Mammary microvascular endothelial cell (primary cell): ENCODE data around the gene C2orf80. TPM values are rescaled to one million over a fixed set of nuclear protein-coding genes. Genes with fewer than 3 reads are reported as not detected.

Experiments
- total RNA-seq: library from RNA; depleted of rRNA; stranded (reverse); fragments of >200 nt; gene quantifications from 2 replicates; pipeline ENCODE4 v1.2.3, GENCODE V29; 2015

The C2orf80 gene
- total RNA-seq = not detected in 2 replicates

GRCh38 chr2:208189810-208190503 is at the start of gene C2orf80:
Gene C2orf80, minus strand, starts transcription at chr2:208190030. Its CDS starts 3,044 bp downstream, at chr2:208186986.

DNA sequence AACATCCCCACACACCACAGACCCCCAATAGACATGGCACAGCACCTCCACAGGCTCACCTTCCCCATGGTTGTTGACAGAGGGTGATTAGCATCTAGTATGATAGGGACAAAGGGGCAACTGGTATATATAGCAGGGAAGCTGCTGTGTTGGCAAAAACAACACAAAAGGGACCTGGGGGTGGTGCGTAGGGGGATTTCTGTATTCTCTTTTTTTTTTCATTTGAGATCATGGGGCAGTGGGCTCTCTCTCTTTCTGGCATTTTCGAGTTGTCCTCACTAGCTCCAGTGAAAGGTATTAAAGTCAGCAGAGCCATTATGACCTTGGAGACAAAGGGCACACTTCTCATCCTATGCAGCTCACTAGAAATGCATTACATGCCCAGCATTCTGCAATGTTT is 26.3 kb downstream of the C2orf80 start, which contains the start of gene CRYGA:
Gene CRYGA, minus strand, starts transcription at position 101 of the 400 bp plus-strand sequence. Its CDS starts 33 bp downstream, at position 68.

DNA sequence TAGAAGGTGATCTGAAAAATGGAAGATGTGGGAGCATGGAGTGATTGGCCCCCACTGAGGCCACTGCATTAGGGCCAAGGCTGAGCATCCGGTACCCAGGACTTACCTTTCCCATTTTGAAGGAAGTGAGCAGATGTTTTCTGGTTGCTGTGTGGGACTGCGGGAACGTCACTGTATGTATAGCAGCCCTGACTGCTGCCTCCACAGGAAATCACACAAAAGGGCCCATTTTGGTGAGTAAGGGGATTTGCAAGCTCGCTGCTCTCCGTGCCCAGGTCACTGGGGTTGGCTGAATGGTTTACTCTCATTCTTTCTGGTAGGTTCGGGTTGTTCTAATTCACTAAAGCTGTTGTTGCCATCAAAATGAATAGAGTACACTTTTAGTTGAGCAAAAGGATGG is 43.8 kb downstream of the C2orf80 start, which contains the start of gene CRYGB:
Gene CRYGB, minus strand, starts transcription at position 153 of the 400 bp plus-strand sequence. Its CDS starts 38 bp downstream, at position 115.

DNA sequence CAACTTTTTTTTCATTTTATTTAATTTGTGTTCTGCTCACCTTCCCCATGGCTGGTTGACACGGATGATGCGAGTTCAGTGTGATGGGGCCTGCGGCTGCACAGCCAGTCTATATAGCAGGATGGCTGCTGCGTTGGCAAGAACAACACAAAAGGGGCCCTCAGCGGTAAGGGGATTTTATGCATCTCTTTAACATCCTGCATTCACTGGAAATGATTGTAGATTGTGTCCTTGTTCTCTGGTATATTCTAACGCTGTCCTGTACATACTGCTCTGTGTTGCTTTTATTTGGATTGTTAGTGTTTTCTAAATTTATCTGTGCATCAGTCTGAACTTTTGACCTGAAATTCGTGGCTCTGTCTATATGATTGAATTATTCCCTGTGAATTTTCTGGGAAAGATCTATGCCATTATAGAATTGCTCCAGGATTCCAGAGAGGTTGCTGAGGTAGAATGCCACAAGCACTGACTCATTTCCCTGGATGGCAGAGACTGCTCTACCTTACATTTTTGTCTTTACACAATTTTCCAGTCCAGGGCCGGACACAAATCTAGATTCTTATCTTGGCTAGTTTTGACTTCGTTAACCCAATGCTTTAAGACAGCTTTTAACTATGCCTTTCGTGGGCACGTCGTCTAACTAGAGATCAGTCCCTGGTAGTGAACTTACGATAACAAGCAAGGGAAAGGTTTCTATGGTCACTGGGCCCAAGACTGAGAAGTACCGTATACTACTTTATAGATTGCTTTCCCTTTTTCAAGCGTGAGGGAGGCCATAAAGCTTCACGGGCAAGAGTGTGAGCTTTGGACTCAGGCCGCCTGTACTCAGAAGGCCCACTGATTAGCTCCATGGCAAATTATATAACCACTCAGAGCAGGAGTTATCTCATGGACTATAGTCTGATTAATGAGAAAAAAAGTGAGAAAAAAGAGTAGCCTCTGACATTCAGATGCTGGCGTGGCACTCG is 59.8 kb downstream of the C2orf80 start, which contains the start of gene CRYGC:
Gene CRYGC, minus strand, starts transcription at position 85 of the 968 bp plus-strand sequence. Its CDS starts 36 bp downstream, at position 49.

DNA sequence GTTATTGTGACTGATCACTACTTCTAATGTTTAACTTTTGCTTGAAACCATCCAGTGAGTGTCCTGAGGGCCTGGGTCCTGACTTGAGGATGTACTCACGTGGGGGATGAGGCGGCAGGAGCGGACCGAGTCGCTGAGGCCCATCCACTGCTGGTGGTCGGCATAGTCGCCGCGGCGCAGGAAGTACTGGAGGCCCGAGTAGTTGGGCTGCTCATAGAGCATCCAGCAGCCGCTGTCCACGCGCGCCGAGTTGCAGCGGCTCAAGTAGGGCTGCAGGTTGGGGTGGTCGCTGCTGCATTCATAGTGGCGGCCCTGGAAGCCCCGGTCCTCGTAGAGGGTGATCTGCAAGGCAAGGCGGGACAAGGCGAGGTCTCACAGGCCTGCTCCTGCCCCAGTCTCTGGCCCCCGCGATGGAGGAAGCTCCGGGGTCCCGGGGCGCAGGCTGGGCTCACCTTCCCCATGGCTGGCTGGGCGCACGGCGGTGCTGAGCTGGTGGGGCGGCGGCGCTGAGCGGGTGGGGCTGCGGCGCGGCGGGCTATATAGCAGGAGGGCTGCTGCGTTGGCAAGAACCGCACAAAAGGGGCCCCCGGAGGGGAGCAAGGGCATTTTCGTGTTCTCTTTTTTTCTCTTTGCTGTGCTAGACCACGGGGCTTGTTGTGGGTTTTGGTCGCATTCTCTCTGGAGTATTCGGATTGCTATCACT is 65.7 kb downstream of the C2orf80 start, which contains the start of gene CRYGD:
Gene CRYGD, minus strand, starts transcription at position 512 of the 703 bp plus-strand sequence. Its CDS starts 51 bp downstream, at position 461.

Other genes with a start within 250 kb of the C2orf80 start
- gene PLEKHM3, start 164.5 kb downstream of the C2orf80 start, total RNA-seq = 3.3 and 4.2 TPM in 2 replicates
- not detected in 2 replicates for gene CRYGD, start 65.5 kb downstream of the C2orf80 start, total RNA-seq
- not detected in 2 replicates for gene CRYGC, start 60.2 kb downstream of the C2orf80 start, total RNA-seq
- not detected in 2 replicates for gene CRYGB, start 43.9 kb downstream of the C2orf80 start, total RNA-seq
- gene CRYGA, start 26.4 kb downstream of the C2orf80 start, total RNA-seq = not detected in 2 replicates
- gene IDH1, start 65.0 kb upstream of the C2orf80 start, total RNA-seq = 105 and 109 TPM in 2 replicates
- 14.9 and 15.0 TPM in 2 replicates for gene PIKFYVE, start 76.2 kb upstream of the C2orf80 start, total RNA-seq
- not detected in 2 replicates for gene PTH2R, start 216.8 kb upstream of the C2orf80 start, total RNA-seq